ENCODE data around the gene TMEM59L. TPM values are rescaled to one million over a fixed set of nuclear protein-coding genes. Genes with fewer than 3 reads are reported as not detected.

TMEM59L gene
- total and polyA plus RNA-seq, 9 of the 15 experiments (the other 6 are each of a cell fraction or from before 2014, with no cell fraction given) = 0.37 TPM; not detected in 8

DNA sequence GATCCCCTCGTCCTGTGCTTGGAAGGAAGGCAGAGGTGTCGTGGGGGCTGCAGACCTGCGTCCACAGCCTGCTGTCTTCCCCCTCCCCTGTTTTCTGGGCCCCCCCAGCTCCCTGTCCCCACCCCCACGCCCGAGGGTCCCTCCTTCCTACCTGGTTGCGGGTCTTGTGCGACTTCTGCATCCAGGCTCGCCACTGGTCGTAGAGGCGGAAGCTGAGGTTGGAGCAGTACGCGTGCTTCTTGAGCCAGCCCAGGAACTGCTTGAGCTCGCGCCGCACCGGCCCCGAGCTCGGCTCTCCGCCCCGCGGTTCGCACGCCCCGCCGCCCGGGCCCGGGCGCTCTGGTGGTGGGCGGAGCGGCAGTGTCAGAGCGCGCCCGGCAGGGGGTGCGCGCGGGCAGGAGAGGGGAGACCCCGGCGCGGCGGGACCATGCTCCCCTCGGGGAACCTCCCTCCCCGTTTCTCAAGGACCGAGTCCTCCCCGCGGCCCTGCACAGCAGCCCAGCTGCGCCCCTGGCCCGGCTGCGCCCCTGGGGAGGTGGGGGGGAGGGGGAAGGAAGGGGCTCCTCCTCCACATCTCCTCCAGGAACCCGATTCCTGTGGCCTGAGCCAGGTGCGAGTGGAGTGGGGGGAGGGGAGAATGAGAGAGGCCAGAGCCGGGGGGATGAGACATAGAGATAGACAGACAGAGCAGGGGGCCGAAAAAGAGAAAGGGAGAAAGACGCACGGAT, 18.4 kb upstream of the TMEM59L start (continued):
- TF ChIP-seq, protein P1, sequence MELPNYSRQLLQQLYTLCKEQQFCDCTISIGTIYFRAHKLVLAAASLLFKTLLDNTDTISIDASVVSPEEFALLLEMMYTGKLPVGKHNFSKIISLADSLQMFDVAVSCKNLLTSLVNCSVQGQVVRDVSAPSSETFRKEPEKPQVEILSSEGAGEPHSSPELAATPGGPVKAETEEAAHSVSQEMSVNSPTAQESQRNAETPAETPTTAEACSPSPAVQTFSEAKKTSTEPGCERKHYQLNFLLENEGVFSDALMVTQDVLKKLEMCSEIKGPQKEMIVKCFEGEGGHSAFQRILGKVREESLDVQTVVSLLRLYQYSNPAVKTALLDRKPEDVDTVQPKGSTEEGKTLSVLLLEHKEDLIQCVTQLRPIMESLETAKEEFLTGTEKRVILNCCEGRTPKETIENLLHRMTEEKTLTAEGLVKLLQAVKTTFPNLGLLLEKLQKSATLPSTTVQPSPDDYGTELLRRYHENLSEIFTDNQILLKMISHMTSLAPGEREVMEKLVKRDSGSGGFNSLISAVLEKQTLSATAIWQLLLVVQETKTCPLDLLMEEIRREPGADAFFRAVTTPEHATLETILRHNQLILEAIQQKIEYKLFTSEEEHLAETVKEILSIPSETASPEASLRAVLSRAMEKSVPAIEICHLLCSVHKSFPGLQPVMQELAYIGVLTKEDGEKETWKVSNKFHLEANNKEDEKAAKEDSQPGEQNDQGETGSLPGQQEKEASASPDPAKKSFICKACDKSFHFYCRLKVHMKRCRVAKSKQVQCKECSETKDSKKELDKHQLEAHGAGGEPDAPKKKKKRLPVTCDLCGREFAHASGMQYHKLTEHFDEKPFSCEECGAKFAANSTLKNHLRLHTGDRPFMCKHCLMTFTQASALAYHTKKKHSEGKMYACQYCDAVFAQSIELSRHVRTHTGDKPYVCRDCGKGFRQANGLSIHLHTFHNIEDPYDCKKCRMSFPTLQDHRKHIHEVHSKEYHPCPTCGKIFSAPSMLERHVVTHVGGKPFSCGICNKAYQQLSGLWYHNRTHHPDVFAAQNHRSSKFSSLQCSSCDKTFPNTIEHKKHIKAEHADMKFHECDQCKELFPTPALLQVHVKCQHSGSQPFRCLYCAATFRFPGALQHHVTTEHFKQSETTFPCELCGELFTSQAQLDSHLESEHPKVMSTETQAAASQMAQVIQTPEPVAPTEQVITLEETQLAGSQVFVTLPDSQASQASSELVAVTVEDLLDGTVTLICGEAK (IDR thresholded peaks at IDR 0.05) = 0 out of 2 replicates have a peak, but pooled peaks have one; percentile 21
- TF ChIP-seq, protein P1 (CRISPR knock-in tag; IDR thresholded peaks at IDR 0.05) = no peak
- TF ChIP-seq, protein P2, sequence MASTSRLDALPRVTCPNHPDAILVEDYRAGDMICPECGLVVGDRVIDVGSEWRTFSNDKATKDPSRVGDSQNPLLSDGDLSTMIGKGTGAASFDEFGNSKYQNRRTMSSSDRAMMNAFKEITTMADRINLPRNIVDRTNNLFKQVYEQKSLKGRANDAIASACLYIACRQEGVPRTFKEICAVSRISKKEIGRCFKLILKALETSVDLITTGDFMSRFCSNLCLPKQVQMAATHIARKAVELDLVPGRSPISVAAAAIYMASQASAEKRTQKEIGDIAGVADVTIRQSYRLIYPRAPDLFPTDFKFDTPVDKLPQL (IDR thresholded peaks at IDR 0.05; ENCODE audit: extremely low read depth, insufficient read length) = no peak
- TF ChIP-seq ZNF24 (IDR thresholded peaks at IDR 0.05) = no peak
- no peak for TF ChIP-seq HCFC1 (IDR thresholded peaks at IDR 0.05; ENCODE audit: low read depth, low read length)
- no peak for TF ChIP-seq NR2C2 (CRISPR knock-in tag; IDR thresholded peaks at IDR 0.05)
- TF ChIP-seq NR2C2 (tag; IDR thresholded peaks at IDR 0.05) = no peak
- TF ChIP-seq, protein P3, sequence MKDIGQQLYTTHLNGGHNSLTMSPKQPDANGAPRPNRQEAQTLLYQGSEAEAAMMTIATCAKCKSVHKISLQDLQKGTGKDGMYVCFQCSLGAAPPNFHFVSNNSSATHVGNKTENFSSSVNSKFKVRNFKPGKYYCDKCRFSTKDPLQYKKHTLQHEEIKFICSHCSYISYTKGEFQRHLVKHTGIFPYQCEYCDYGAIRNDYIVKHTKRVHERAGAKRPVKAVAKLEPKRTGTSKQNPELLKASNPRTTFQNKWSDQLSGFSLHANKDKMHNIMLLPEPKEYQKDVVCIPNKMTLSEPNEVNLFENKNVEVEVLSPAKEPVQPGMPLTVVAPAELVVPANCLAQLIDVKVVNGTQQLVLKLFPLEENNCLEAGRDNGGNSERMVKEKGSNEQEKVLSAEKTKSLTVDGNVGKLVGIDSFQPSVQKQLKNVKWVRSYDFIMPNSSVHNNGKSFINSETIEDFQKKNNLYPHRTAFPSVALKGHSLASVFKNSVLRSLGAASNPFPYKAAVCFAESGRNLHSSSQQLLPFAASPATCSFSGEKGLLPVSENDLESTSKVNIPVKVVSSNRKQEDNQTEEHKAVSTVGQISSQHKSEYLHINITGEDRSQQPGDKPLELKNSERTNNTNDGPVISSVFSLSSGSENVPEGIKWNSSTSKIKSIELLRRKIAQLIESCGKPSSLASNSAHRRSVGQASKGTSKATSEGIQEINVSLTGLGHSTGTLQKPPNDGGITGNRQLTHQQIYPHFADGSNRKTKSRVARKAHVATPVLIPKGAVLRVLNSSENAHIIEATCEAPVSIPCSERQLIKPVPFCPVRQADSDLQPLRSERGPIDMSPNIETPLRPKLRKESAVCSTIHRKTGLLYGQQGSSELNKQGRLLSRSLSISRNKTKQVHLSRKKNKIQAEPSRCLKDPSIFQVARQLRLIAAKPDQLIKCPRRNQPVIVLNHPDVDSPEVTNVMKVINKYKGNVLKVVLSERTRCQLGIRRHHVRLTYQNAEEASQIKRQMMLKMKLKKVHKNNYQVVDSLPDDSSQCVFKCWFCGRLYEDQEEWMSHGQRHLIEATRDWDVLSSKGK (CRISPR knock-in tag; IDR thresholded peaks at IDR 0.05) = no peak
- no peak for TF ChIP-seq ZNF217 (CRISPR knock-in tag; IDR thresholded peaks at IDR 0.05)
- TF ChIP-seq DPF2 (IDR thresholded peaks at IDR 0.05) = peak; percentile 34; the same call in 1 of the 2 replicates
- TF ChIP-seq, protein P4, sequence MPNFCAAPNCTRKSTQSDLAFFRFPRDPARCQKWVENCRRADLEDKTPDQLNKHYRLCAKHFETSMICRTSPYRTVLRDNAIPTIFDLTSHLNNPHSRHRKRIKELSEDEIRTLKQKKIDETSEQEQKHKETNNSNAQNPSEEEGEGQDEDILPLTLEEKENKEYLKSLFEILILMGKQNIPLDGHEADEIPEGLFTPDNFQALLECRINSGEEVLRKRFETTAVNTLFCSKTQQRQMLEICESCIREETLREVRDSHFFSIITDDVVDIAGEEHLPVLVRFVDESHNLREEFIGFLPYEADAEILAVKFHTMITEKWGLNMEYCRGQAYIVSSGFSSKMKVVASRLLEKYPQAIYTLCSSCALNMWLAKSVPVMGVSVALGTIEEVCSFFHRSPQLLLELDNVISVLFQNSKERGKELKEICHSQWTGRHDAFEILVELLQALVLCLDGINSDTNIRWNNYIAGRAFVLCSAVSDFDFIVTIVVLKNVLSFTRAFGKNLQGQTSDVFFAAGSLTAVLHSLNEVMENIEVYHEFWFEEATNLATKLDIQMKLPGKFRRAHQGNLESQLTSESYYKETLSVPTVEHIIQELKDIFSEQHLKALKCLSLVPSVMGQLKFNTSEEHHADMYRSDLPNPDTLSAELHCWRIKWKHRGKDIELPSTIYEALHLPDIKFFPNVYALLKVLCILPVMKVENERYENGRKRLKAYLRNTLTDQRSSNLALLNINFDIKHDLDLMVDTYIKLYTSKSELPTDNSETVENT (CRISPR knock-in tag; IDR thresholded peaks at IDR 0.05) = peak; percentile 37; the same call in 1 of the 2 replicates
- peak; percentile 42 for TF ChIP-seq TBP (optimal IDR thresholded peaks at IDR 0.05; ENCODE audit: low read depth, low read length)
